GM20000 (cell line): ENCODE data around the gene CDC42EP4.

Experiments used
- DNase-seq: peaks from one replicate; pipeline ENCODE4 v3.0.0; 2012; ENCODE audit warnings: low spot score
- CTCF ChIP-seq: IDR thresholded peaks from 2 replicates; pipeline ENCODE4 v1.5.1; 2012; ENCODE audit warnings: mild to moderate bottlenecking, control low read depth; ENCODE audit errors: extremely low read depth, missing control alignments

The CDC42EP4 gene

GRCh38 chr17:73356561-73357170 lies 44.9 kb upstream of the CDC42EP4 start:
- DNase-seq, result no peak
- no peak for TF ChIP-seq CTCF

GRCh38 chr17:73354423-73355284 lies 42.9 kb upstream of the CDC42EP4 start:
- DNase-seq, result no peak
- TF ChIP-seq CTCF, result no peak

GRCh38 chr17:73352261-73352660 lies 40.5 kb upstream of the CDC42EP4 start:
- DNase-seq, result no peak
- TF ChIP-seq CTCF, result no peak

- DNase-seq, result no peak
- TF ChIP-seq CTCF, result no peak
Observed at GRCh38 chr17:73351764-73352163, 40.0 kb upstream of the CDC42EP4 start.

- DNase-seq, result no peak
- no peak for TF ChIP-seq CTCF
Observed at GRCh38 chr17:73350864-73351263, 39.1 kb upstream of the CDC42EP4 start.

- no peak for DNase-seq
- TF ChIP-seq CTCF, result no peak
Observed at GRCh38 chr17:73349647-73350046, 37.8 kb upstream of the CDC42EP4 start.

- DNase-seq, result no peak
- no peak for TF ChIP-seq CTCF
Observed at GRCh38 chr17:73349138-73349537, 37.3 kb upstream of the CDC42EP4 start.
